Left ventricle myocardium inferior (tissue), 1 donor: Measurements from ENCODE around the gene RAB9A. TPM values are rescaled to one million over a fixed set of nuclear protein-coding genes. Genes with fewer than 3 reads are reported as not detected.
A peak's percentile ranks its signal among the peaks of the same experiment; 100 is the strongest.

Experiments used
- DNase-seq: peaks from one replicate; pipeline ENCODE4 v3.0.0-alpha.2; 2020
- H3K27ac ChIP-seq: fragments of 200-600 bp; replicated peaks from 2 replicates; pipeline ENCODE4 v1.8.0; 2021
- H3K27me3 ChIP-seq: fragments of 200-600 bp; 2 replicates; pipeline ENCODE4 v1.8.0; 2021; ENCODE audit warnings: low read depth
- H3K36me3 ChIP-seq: fragments of 200-600 bp; 2 replicates; pipeline ENCODE4 v1.8.0; 2021
- H3K4me1 ChIP-seq: fragments of 200-600 bp; 2 replicates; pipeline ENCODE4 v1.8.0; 2021
- H3K4me3 ChIP-seq: fragments of 200-600 bp; 2 replicates; pipeline ENCODE4 v1.8.0; 2021; ENCODE audit warnings: mild to moderate bottlenecking, moderate library complexity
- H3K9me3 ChIP-seq: fragments of 200-600 bp; replicated peaks from 2 replicates; pipeline ENCODE4 v1.8.0; 2021
- intact Hi-C: fragments of 100-400 bp; cut with micrococcal nuclease; formaldehyde crosslinking; loops from one replicate; pipeline ENCODE4 v1.11.0; 2022
- total RNA-seq: library from RNA; stranded (reverse); fragmentation: NEBNext Ultra II Directional; extraction: Animal tissue kit (Norgen Biotek cat#: 25700); gene quantifications from one replicate; pipeline ENCODE4 v1.2.1, GENCODE V29; 2021
- TF ChIP-seq, protein P1 (sequence below): fragments of 200-600 bp; IDR thresholded peaks from 2 replicates; pipeline ENCODE4 v1.8.0; 2021; ENCODE audit warnings: antibody characterized with exemption, mild to moderate bottlenecking, borderline replicate concordance
- donor health status: DM: no; HTN: yes; CAD: no; lungs with severe emphysema.

Gene RAB9A
- total RNA-seq, 1 donor from 2014 or later, result 22.2 TPM

DNA sequence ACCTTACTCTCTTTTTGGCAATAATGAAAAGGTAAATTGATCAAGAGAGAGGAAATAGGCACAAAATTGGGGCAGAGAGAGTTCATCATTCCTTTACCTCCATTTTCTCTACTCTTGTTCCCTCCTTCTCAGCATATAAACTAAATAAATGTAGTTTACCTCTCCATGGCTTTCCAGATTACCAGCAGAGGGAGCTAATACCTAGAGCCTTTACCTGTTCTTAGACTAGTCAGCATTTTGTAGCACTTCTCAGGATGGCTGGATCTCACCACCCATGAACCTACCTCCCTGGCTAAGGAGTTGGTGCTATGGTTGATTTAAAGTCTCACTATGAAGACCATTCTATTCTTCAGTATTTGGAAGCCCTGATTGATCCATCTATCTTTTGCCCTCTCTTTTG is 61.3 kb downstream of the RAB9A start:
- H3K27me3 ChIP-seq, result no peaks in the 10 kb centered on the region
- no peak overlapping the region for H3K27ac ChIP-seq
- H3K4me1 ChIP-seq, result no peaks in the 10 kb centered on the region
- DNase-seq, result no peak
- peaks cover 6% of the 10 kb centered on the region for H3K36me3 ChIP-seq
- H3K4me3 ChIP-seq, result no peak overlapping the region
- TF ChIP-seq, protein P1, sequence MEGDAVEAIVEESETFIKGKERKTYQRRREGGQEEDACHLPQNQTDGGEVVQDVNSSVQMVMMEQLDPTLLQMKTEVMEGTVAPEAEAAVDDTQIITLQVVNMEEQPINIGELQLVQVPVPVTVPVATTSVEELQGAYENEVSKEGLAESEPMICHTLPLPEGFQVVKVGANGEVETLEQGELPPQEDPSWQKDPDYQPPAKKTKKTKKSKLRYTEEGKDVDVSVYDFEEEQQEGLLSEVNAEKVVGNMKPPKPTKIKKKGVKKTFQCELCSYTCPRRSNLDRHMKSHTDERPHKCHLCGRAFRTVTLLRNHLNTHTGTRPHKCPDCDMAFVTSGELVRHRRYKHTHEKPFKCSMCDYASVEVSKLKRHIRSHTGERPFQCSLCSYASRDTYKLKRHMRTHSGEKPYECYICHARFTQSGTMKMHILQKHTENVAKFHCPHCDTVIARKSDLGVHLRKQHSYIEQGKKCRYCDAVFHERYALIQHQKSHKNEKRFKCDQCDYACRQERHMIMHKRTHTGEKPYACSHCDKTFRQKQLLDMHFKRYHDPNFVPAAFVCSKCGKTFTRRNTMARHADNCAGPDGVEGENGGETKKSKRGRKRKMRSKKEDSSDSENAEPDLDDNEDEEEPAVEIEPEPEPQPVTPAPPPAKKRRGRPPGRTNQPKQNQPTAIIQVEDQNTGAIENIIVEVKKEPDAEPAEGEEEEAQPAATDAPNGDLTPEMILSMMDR, result peak; percentile 62
- no peaks in the 10 kb centered on the region for H3K9me3 ChIP-seq
- intact Hi-C loops, result loop anchor here (5.0 kb wide), 1 partner anchor 282 kb away; no protein-coding TSS in a partner anchor

DNA sequence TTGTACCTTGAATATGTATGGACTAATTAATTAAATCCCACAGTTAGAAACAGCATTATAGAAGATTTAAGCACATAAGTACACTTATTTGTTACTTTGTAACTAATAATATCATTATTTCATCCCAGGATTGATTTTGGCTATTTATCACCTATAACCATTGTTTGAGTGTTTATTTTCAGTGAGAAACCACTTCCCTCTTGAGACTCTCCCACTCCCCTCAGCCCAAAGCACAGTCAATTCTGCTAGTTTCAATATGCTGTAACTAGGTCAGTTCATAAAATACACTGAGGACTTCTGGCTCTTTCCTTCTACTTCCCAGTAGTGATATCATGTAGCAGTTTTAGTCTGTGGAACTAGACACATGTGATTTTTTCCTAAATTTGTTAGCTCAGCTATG is 61.9 kb downstream of the RAB9A start:
- H3K27ac ChIP-seq, result no peak overlapping the region
- no peak for DNase-seq
- H3K4me1 ChIP-seq, result no peaks in the 10 kb centered on the region
- TF ChIP-seq, protein P1, result no peak
- H3K36me3 ChIP-seq, result peaks cover 6% of the 10 kb centered on the region
- no peaks in the 10 kb centered on the region for H3K9me3 ChIP-seq
- no peaks in the 10 kb centered on the region for H3K27me3 ChIP-seq
- no peak overlapping the region for H3K4me3 ChIP-seq
- intact Hi-C loops, result loop anchor here (5.0 kb wide), 1 partner anchor 281 kb away; no protein-coding TSS in a partner anchor

DNA sequence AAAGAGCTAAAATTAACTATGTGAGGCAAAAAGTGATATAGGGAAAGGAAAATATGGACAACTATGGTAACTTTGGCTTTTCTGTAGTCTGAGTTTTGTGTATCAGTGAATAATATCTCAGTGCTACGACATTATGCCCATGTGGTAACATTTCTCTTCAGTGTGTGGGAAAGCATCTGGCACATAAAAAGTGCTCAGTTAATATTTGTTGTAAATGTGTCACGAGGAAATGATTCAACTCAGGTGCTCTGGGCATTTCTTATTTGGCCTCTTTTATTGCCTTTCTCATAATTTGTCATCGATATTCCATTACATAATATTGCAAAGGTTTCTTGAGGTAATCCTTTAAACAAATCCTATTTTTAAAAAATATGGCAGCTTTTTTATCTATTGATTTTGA is 63.2 kb downstream of the RAB9A start:
- intact Hi-C loops, result loop anchor here (5.0 kb wide), 1 partner anchor 280 kb away; no protein-coding TSS in a partner anchor
- TF ChIP-seq, protein P1, result no peak
- H3K4me1 ChIP-seq, result no peaks in the 10 kb centered on the region
- no peaks in the 10 kb centered on the region for H3K27me3 ChIP-seq
- H3K4me3 ChIP-seq, result no peak overlapping the region
- no peak for DNase-seq
- H3K36me3 ChIP-seq, result peaks cover 13% of the 10 kb centered on the region
- no peak overlapping the region for H3K27ac ChIP-seq
- no peaks in the 10 kb centered on the region for H3K9me3 ChIP-seq

DNA sequence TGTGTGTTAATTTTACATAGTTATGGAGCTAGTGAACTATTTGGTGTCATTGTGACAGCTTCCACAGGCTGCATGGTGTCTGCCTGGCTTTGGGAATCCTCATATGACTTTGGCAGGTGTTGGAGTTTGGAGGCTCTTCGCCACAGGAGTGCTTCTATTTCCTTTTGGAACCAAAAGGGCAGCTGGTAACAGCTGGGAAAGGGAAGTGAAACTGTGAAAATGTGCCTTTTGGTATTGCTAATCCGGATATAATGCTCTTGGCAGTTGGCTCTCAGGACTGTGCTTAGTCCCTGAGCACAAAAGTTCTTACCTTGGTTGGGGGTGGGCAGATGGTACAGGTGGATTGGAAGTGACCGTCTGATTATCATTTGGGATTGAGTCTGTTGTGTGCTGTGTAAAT is 63.7 kb downstream of the RAB9A start:
- H3K27ac ChIP-seq, result no peak overlapping the region
- H3K4me3 ChIP-seq, result no peak overlapping the region
- no peaks in the 10 kb centered on the region for H3K9me3 ChIP-seq
- peaks cover 18% of the 10 kb centered on the region for H3K36me3 ChIP-seq
- no peak for DNase-seq
- TF ChIP-seq, protein P1, result no peak
- no peaks in the 10 kb centered on the region for H3K4me1 ChIP-seq
- no peaks in the 10 kb centered on the region for H3K27me3 ChIP-seq
- intact Hi-C loops, result loop anchor here (5.0 kb wide), 1 partner anchor 280 kb away; no protein-coding TSS in a partner anchor

DNA sequence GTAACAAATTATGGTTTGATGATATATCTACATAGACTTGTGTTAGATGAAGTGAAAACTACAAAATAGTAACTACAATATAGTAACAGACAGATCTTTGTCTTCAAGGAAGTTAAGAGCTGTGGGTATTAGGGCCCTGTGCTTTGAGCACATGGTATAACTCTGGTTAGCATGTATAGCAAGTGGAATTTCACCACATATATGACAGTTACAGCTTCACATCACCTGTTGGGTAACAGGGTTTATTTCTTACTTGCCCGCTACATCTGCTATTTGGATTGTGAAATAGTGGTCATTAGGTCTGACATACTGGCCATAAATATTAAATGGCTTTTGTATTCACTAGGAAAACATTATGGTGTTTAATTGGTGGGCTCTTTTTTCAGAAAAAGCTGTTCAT is 65.8 kb downstream of the RAB9A start:
- Histone ChIP-seq H3K36me3 (peaks cover 35% of the 10 kb centered on the region), H3K4me1 (no peaks in the 10 kb centered on the region), H3K27me3 (no peaks in the 10 kb centered on the region), H3K9me3 (no peaks in the 10 kb centered on the region), H3K4me3 (no peak overlapping the region), H3K27ac (no peak overlapping the region)
- intact Hi-C loops, result loop anchor here (5.0 kb wide), 1 partner anchor 278 kb away; no protein-coding TSS in a partner anchor
- TF ChIP-seq, protein P1, result no peak
- DNase-seq, result no peak

DNA sequence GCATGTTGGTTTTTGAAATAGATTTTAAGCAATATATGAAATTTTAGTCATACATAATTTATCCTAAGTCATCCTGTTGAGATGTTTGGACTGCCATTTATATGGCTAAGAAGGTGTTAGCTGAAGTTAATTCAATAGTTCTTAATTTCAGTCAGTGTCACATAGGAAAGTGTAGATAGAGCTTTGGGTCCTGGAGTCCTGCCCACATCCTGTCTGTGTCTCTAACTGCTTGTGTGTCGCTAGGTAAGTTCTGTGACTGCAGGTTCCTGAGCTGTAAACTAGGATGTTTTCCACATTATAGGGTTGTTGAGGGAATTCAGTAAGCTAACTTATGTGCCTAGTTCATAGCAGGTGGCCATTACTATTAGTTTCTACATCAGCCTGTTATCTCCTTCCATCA is 66.3 kb downstream of the RAB9A start:
- H3K36me3 ChIP-seq, result peaks cover 40% of the 10 kb centered on the region
- no peaks in the 10 kb centered on the region for H3K4me1 ChIP-seq
- intact Hi-C loops, result no loop called here
- H3K27me3 ChIP-seq, result no peaks in the 10 kb centered on the region
- TF ChIP-seq, protein P1, result no peak
- no peak overlapping the region for H3K4me3 ChIP-seq
- H3K27ac ChIP-seq, result no peak overlapping the region
- no peaks in the 10 kb centered on the region for H3K9me3 ChIP-seq
- DNase-seq, result no peak
